T-helper 2 cell treated with Interferon-gamma antibody and Interleukin-4, amounts not matched to agents 5 μg/mL and 100 μg/mL, for 36 hours (primary cell): Measurements from ENCODE around the gene GANC.
A peak's percentile ranks its signal among the peaks of the same experiment; 100 is the strongest.
"Not testable (repeated sequence)": the region's sequence is repeated elsewhere in the genome, so short reads cannot be mapped to it uniquely, and the experiment has no call there.

Source experiments
- DNase-seq: peaks from one replicate; pipeline ENCODE4 v3.0.0; 2021; ENCODE audit warnings: low spot score
- H3K27ac Mint-ChIP-seq: one replicate; pipeline ENCODE4 v1.8.0; 2021; ENCODE audit warnings: mild to moderate bottlenecking, mixed read lengths
- H3K27me3 Mint-ChIP-seq: one replicate; pipeline ENCODE4 v1.8.0; 2021; ENCODE audit warnings: low read depth, mixed read lengths
- H3K36me3 Mint-ChIP-seq: one replicate; pipeline ENCODE4 v1.8.0; 2021; ENCODE audit warnings: low read depth, mixed read lengths
- H3K4me1 Mint-ChIP-seq: one replicate; pipeline ENCODE4 v1.8.0; 2021; ENCODE audit warnings: low read depth, mixed read lengths
- H3K4me3 Mint-ChIP-seq: one replicate; pipeline ENCODE4 v1.8.0; 2022; ENCODE audit warnings: mild to moderate bottlenecking, moderate library complexity, mixed read lengths
- H3K9me3 Mint-ChIP-seq: one replicate; pipeline ENCODE4 v1.8.0; 2021; ENCODE audit warnings: mixed read lengths

The GANC gene, protein sequence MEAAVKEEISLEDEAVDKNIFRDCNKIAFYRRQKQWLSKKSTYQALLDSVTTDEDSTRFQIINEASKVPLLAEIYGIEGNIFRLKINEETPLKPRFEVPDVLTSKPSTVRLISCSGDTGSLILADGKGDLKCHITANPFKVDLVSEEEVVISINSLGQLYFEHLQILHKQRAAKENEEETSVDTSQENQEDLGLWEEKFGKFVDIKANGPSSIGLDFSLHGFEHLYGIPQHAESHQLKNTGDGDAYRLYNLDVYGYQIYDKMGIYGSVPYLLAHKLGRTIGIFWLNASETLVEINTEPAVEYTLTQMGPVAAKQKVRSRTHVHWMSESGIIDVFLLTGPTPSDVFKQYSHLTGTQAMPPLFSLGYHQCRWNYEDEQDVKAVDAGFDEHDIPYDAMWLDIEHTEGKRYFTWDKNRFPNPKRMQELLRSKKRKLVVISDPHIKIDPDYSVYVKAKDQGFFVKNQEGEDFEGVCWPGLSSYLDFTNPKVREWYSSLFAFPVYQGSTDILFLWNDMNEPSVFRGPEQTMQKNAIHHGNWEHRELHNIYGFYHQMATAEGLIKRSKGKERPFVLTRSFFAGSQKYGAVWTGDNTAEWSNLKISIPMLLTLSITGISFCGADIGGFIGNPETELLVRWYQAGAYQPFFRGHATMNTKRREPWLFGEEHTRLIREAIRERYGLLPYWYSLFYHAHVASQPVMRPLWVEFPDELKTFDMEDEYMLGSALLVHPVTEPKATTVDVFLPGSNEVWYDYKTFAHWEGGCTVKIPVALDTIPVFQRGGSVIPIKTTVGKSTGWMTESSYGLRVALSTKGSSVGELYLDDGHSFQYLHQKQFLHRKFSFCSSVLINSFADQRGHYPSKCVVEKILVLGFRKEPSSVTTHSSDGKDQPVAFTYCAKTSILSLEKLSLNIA (N-terminal part only)

DNA sequence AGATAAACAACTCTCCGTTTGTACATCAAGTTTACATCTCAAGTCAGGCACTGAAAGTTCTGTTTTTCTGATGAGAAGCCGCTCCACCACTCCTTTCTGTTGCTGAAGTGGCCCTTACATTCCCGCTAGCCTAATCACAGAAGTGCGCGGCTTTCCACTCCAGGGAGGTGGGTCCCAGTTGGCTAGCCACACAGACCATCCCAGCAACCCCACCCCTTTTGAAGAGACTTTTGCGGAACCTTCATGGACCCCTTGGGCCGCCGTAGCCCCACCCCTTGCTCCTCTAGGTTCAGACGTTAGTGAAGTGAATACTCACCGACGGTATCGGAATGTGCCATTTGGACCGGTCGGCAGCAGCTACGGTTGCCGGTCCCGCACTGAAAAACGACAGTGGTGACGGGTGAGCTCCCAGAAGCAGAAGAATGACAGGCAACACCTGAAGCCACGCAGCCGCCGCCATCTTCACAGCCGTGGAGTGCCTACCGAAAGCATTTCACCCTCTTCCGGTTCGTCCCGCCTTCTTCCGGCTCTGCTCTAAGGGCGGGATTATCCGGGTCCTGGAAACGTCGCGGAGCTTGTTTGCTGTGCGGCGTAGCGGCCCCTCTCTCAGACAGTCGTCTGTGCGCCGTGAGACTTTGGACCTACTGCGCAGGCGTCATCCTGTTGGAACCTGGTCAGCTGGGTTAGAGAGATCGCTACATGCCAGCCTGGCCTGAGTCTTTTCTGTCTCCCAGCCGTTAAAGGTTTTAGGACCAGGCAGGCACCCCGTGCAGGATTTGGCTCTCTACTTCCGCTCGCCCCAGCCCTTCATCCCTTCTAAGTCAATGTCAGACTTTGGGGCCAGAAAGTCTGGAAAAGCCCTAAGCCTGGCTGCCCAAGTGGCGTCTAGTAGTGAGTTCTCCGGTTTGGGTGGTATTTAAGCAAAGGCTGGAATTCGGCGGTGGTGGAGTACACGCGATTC lies at the start of gene GANC, which contains the start of gene TMEM87A:
Gene GANC, plus strand, starts transcription at position 263 of the 961 bp plus-strand sequence. CDS start 1,281 bp downstream, outside the sequence.
Gene TMEM87A, minus strand, starts transcription at position 495 of the 961 bp plus-strand sequence. Its CDS starts 35 bp downstream, at position 460.
- Mint-ChIP-seq H3K4me1 (peaks cover 30% of the 10 kb centered on the region), H3K27ac (peak within 1 kb of the TSS; percentile 98), H3K27me3 (no peaks in the 10 kb centered on the region), H3K9me3 (no peaks in the 10 kb centered on the region), H3K4me3 (peak within 1 kb of the TSS; percentile 97), H3K36me3 (peaks cover 20% of the 10 kb centered on the region)
- DNase-seq = peak; percentile 98

DNA sequence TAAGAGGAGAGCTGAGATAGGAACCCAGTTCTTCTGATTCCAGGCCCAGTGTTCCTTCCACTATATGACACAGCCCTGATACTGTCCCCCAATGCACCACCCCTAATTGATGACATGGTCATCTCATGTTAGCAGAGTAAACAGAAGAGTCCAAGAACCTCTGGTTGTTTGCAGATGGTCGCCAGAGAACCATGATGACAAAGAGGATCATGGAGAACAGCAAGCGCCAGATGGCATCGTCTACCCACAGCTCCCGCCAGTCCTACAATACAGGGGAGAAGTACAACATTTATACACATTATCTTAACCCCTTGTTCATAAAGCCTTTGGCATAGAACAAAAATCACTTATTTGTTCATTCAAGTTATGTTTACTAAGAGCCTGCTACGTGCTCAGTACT lies 46.4 kb upstream of the GANC start:
- H3K27ac Mint-ChIP-seq = no peak overlapping the region
- no peak for DNase-seq
- H3K4me1 Mint-ChIP-seq = no peaks in the 10 kb centered on the region
- H3K36me3 Mint-ChIP-seq = peaks cover 40% of the 10 kb centered on the region
- H3K27me3 Mint-ChIP-seq = no peaks in the 10 kb centered on the region
- no peaks in the 10 kb centered on the region for H3K9me3 Mint-ChIP-seq
- H3K4me3 Mint-ChIP-seq = no peak overlapping the region

DNA sequence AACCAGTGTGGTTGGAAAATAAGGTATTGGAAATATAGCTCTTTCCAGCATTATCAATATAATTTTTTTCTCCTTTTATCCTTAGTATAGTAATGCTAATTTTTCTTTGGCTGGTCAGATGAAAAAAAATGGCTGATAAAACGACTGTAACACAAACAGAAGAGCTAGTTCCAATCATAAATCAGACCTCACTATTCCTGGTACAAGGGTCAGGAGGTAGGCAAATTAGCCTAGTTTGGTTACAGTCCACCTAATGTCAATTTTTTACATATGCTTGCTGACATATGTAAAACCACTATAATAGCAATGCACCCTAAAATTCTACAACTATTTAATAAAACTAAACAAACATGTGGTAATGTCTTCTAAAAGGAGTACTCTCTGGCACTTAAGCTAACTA lies 45.0 kb upstream of the GANC start:
- DNase-seq = no peak
- Mint-ChIP-seq H3K27ac (no peak overlapping the region), H3K4me1 (no peaks in the 10 kb centered on the region), H3K9me3 (no peaks in the 10 kb centered on the region), H3K36me3 (peaks cover 48% of the 10 kb centered on the region), H3K4me3 (no peak overlapping the region), H3K27me3 (no peaks in the 10 kb centered on the region)

DNA sequence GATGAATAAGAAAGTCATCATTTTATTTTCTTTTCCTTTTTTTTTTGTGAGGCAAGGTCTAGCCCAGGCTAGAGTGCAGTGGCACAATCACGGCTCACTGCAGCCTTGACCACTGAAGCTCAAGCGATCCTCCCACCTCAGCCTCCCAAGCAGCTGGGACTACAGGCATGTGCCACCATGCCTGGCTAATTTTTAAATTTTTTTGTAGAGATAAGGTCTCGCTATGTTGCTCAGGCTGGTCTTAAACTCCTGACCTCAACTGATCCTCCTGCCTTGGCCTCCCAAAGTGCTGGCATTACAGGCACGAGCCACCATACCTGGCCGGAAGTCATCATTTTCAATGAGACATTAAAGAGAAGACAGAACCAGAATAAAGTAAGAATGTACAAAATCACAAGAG lies 44.0 kb upstream of the GANC start:
- H3K27ac Mint-ChIP-seq, H3K9me3 Mint-ChIP-seq, H3K27me3 Mint-ChIP-seq, H3K4me3 Mint-ChIP-seq, H3K4me1 Mint-ChIP-seq, DNase-seq: not testable (repeated sequence)
- H3K36me3 Mint-ChIP-seq = peaks cover 50% of the 10 kb centered on the region

DNA sequence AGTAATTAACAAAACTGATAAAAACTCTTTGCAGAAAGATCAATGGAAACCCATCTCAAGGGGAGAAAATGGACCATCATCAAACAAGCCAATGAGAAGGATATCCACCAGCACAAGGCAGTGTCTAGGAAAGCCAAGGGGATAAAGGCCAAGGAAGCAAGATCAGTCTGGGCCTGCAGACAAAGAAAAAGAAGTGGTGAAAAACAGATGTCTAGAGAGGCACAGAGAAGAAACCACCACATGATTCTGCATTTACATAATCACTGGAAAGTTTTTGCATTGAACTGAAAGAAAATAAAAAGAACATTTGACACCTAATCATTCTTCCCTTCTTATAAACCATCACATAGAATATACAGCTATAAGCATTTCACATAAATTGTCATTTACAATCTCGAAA lies 41.9 kb upstream of the GANC start:
- Mint-ChIP-seq H3K36me3 (peaks cover 44% of the 10 kb centered on the region), H3K9me3 (no peaks in the 10 kb centered on the region), H3K4me3 (no peak overlapping the region)

DNA sequence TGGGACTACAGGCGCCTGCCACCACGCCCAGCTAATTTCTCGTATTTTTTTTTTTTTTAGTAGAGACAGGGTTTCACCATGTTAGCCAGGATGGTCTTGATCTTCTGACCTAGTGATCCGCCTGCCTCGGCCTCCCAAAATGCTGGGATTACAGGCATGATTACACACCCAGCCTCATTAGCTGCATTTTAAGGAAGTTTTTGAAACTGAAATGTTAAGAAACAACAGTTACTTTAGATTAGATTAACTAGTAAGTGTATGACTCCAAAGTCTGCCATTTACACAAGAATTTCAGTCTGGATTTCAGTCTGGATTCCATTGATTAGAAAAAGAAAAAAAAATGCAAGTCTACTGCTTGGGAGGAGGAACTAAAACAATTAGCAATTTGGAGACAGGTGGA lies 40.4 kb upstream of the GANC start:
- Mint-ChIP-seq H3K27ac (no peak overlapping the region), H3K4me1 (no peaks in the 10 kb centered on the region), H3K9me3 (no peaks in the 10 kb centered on the region), H3K27me3 (no peaks in the 10 kb centered on the region), H3K36me3 (peaks cover 46% of the 10 kb centered on the region), H3K4me3 (no peak overlapping the region)
- DNase-seq = no peak

More for the DNA sequence above, 41.9 kb upstream of the GANC start:
- no peaks in the 10 kb centered on the region for H3K27me3 Mint-ChIP-seq
- H3K27ac Mint-ChIP-seq = no peak overlapping the region
- no peak for DNase-seq
- no peaks in the 10 kb centered on the region for H3K4me1 Mint-ChIP-seq

DNA sequence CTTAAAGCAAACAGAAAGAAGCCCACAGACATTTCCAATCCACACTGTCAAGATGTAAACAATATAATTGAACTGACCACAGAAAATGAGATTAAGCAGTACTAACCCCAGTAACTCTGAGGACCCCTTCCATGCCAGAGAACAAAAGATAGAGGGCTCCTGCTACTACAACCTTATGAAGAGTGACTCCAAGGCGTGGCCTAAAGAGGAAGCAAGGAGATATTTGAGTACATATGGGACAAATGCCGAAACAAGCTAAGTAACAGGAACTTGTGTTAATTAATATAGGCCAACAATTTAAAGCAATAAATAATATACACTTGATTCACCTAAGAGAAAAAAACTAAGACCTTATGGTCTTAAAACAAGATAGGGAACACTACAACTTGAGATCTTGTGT lies 39.9 kb upstream of the GANC start:
- H3K4me3 Mint-ChIP-seq = no peak overlapping the region
- no peak overlapping the region for H3K27ac Mint-ChIP-seq
- H3K27me3 Mint-ChIP-seq = no peaks in the 10 kb centered on the region
- no peaks in the 10 kb centered on the region for H3K9me3 Mint-ChIP-seq
- H3K36me3 Mint-ChIP-seq = peaks cover 46% of the 10 kb centered on the region
- no peaks in the 10 kb centered on the region for H3K4me1 Mint-ChIP-seq
- DNase-seq = no peak

DNA sequence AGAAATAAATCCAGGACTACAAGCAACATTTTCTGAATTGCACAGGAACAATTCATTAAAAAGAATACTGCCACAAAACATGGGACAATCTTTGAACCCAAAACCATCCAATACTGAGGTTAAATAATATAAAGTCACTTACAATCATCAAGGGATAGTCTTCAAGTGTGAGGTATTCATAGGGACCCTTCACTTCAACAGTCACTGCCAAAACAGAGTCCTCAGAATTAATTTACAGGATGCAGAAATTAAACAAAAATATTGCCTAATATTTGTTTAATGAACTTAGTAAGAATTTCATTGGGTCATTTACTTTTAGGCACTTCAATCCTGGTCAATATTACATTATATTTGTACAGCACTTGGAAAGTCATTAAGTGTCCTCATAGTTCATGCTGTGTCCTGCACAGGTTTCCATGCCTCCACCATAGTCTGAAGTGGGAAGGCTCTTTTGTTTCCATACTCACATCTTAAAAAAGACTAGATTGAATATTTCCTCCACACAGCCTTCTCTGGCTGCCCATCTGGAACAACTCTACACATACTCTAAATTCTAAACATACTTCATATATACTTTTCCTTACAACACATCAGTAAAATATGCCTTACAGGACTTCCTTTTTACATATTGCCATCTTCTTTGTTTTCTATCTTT lies 33.3 kb upstream of the GANC start:
- H3K4me3 Mint-ChIP-seq = no peak overlapping the region

DNA sequence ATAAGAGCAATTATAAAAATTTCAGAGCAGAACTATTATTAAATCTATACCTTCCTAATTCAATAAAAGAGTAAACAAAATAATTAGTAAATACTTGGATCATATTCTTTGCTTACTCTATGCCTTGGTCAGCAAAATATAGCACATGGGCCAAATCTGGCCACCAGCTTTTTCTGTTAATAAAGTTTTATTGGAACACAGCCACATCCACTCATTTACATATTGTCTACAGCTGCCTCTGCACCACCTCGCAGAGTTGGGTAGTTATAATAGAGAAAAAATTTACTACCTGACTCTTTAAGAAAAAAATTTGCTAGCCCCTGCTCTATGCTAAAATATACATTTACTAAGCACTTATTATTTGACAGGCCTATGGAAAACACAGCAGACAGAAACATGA lies 32.2 kb upstream of the GANC start:
- Mint-ChIP-seq H3K4me3 (no peak overlapping the region), H3K36me3 (peaks cover 42% of the 10 kb centered on the region), H3K4me1 (peaks cover 10% of the 10 kb centered on the region), H3K27ac (no peak overlapping the region), H3K9me3 (no peaks in the 10 kb centered on the region), H3K27me3 (no peaks in the 10 kb centered on the region)
- DNase-seq = no peak

More for the DNA sequence above, 33.3 kb upstream of the GANC start:
- Mint-ChIP-seq H3K9me3 (no peaks in the 10 kb centered on the region), H3K36me3 (peaks cover 46% of the 10 kb centered on the region), H3K27ac (peak overlapping the region; percentile 4), H3K4me1 (peaks cover 10% of the 10 kb centered on the region), H3K27me3 (no peaks in the 10 kb centered on the region)
- DNase-seq = no peak

DNA sequence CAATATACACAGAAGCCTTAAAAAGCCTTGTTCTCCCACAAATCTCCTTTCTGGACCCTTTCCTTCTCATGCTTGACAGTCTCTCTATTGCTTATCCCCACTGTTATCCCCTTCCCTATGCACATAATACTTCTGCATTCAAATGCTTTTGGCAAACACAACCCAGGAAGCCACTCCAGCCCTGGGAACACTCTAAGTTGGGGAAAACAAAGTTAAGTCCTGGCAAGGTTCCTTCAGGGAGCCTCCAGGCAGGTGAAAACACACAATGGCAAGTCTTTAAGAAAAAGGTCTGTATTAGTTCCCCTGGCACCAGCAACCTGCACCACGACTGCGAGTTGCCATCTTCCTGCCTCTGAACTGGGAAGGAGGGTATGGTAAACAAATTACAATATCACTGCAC lies 19.7 kb upstream of the GANC start:
- no peaks in the 10 kb centered on the region for H3K4me1 Mint-ChIP-seq
- no peaks in the 10 kb centered on the region for H3K27me3 Mint-ChIP-seq
- no peak for DNase-seq
- no peak overlapping the region for H3K27ac Mint-ChIP-seq
- H3K4me3 Mint-ChIP-seq = no peak overlapping the region
- H3K9me3 Mint-ChIP-seq = peaks cover 37% of the 10 kb centered on the region
- peaks cover 63% of the 10 kb centered on the region for H3K36me3 Mint-ChIP-seq

DNA sequence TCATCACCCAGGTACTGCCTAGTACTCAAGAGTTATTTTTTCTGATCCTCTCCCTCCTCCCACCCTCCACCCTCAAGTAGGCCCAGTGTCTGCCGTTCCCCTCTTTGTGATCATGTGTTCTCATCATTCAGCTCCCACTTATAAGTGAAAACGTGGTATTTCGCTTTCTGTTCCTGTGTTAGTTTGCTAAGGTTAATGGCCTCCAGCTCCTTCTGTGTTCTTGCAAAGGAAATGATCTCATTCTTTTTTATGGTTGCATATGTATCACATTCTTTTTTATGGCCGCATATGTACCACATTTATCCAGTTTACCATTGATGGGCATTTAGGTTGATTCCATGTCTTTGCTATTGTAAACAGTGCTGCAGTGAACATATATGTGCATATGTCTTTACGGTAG lies 8.2 kb upstream of the GANC start:
- no peak overlapping the region for H3K27ac Mint-ChIP-seq
- no peaks in the 10 kb centered on the region for H3K9me3 Mint-ChIP-seq
- no peaks in the 10 kb centered on the region for H3K27me3 Mint-ChIP-seq
- peaks cover 63% of the 10 kb centered on the region for H3K36me3 Mint-ChIP-seq
- no peak for DNase-seq
- no peak overlapping the region for H3K4me3 Mint-ChIP-seq
- peaks cover 3% of the 10 kb centered on the region for H3K4me1 Mint-ChIP-seq

DNA sequence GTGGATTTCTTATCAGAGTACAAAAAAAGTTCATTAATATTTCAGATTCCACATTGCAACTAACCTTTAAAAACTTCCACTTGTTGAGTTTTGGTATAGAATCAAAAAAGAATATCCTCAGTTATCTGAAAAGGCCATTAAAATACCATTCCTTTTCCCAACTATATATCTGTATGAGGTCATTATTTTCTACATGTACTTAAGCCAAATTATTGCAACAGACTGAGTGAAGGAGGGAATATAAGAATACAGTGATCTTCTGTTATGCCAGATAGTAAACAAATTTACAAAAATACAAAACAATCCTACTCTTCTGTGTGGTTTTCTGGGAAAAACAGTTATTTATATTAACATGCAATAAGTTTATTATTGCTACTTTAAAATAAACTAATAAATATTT lies 5.7 kb upstream of the GANC start:
- H3K27me3 Mint-ChIP-seq = no peaks in the 10 kb centered on the region
- H3K9me3 Mint-ChIP-seq = no peaks in the 10 kb centered on the region
- no peak for DNase-seq
- H3K4me3 Mint-ChIP-seq = no peak overlapping the region
- H3K4me1 Mint-ChIP-seq = peaks cover 15% of the 10 kb centered on the region
- H3K27ac Mint-ChIP-seq = no peak overlapping the region
- H3K36me3 Mint-ChIP-seq = peaks cover 51% of the 10 kb centered on the region

DNA sequence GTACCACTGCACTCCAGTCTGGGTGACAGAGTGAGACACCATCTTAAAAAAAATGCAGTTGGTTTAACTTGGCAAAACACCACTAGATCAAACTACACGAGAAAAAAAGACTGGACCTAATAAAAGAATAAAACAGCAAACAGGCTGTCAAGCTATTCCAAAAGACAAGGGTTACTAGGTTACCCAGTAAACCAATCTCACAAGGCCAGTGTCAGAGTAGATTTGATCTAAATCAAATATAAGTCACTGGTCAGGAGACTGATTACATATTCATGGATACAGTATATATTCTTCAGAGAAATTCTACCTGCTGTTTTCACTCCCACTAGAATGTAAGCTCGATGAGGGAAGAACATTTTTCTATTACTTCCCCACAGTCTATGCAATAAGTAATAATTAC lies 2.5 kb upstream of the GANC start:
- DNase-seq = no peak
- no peaks in the 10 kb centered on the region for H3K27me3 Mint-ChIP-seq
- H3K36me3 Mint-ChIP-seq = peaks cover 29% of the 10 kb centered on the region
- peaks cover 23% of the 10 kb centered on the region for H3K4me1 Mint-ChIP-seq
- H3K27ac Mint-ChIP-seq = no peak overlapping the region
- no peaks in the 10 kb centered on the region for H3K9me3 Mint-ChIP-seq
- peak overlapping the region; percentile 14 for H3K4me3 Mint-ChIP-seq
